Measurements from ENCODE around the gene NEXN.

NEXN gene

GRCh38 chr1:77927414-77927813 is 39.0 kb downstream of the NEXN start:
- no peak for TF ChIP-seq CTCF (IDR thresholded peaks at IDR 0.05; ENCODE audit: extremely low read depth, missing control alignments)
- DNase-seq (ENCODE audit: low spot score), result no peak

- no peak for DNase-seq (ENCODE audit: low spot score)
- TF ChIP-seq CTCF (IDR thresholded peaks at IDR 0.05; ENCODE audit: extremely low read depth, missing control alignments), result no peak
Observed at GRCh38 chr1:77929806-77930205, 41.4 kb downstream of the NEXN start.

- no peak for DNase-seq (ENCODE audit: low spot score)
- no peak for TF ChIP-seq CTCF (IDR thresholded peaks at IDR 0.05; ENCODE audit: extremely low read depth, missing control alignments)
Observed at GRCh38 chr1:77938651-77939050, 50.2 kb downstream of the NEXN start.

GRCh38 chr1:77940921-77941570 is 52.6 kb downstream of the NEXN start:
- TF ChIP-seq CTCF (IDR thresholded peaks at IDR 0.05; ENCODE audit: extremely low read depth, missing control alignments), result no peak
- DNase-seq (ENCODE audit: low spot score), result no peak

- no peak for TF ChIP-seq CTCF (IDR thresholded peaks at IDR 0.05; ENCODE audit: extremely low read depth, missing control alignments)
- no peak for DNase-seq (ENCODE audit: low spot score)
Observed at GRCh38 chr1:77942400-77943140, 54.1 kb downstream of the NEXN start.

- no peak for TF ChIP-seq CTCF (IDR thresholded peaks at IDR 0.05; ENCODE audit: extremely low read depth, missing control alignments)
- DNase-seq (ENCODE audit: low spot score), result no peak
Observed at GRCh38 chr1:77945345-77945744, 56.9 kb downstream of the NEXN start.

GRCh38 chr1:77948841-77949424 is 60.5 kb downstream of the NEXN start:
- DNase-seq (ENCODE audit: low spot score), result no peak
- TF ChIP-seq CTCF (IDR thresholded peaks at IDR 0.05; ENCODE audit: extremely low read depth, missing control alignments), result no peak
